Glomerular endothelial cell (primary cell): ENCODE measurements around the gene PRF1. TPM values are rescaled to one million over a fixed set of nuclear protein-coding genes. Genes with fewer than 3 reads are reported as not detected.

ENCODE experiments used
- DNase-seq: peaks from one replicate; pipeline ENCODE4 v3.0.0-alpha.2; 2011; ENCODE audit warnings: low read depth, low spot score; ENCODE audit errors: extremely low read depth
- total RNA-seq: library from RNA; depleted of rRNA; stranded (reverse); fragments of >200 nt; gene quantifications from 2 replicates; pipeline ENCODE4 v1.2.3, GENCODE V29; 2015

PRF1 gene
- total RNA-seq, 1 donor from 2014 or later, result not detected

DNA sequence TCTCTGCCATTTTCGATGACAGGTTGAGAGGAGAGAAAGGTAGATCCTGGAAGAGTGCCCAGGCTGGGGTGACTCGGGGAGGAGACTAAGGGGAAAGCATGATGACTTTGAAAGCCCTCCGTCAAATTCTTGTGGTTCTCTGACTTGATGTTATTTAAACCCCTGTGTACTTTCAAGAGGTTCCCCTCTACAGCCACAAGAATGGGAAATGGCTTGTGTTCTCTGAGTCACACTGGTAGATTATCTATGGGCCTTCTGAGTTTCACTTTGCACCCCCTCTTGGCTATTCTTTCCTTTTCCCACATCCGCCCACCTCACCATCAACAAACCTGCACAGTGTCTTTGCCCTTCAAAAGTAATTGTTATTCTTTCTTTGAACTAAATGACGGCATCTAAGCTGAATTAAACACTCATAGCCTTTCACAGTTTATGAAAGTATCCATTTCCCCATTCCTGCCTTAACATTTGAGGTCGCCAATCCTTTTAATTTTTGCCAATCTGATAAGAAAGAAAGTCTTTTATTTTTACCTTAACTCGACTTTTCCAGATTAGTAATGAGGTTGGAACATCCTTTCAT lies 24.1 kb downstream of the PRF1 start:
- no peak for DNase-seq

DNA sequence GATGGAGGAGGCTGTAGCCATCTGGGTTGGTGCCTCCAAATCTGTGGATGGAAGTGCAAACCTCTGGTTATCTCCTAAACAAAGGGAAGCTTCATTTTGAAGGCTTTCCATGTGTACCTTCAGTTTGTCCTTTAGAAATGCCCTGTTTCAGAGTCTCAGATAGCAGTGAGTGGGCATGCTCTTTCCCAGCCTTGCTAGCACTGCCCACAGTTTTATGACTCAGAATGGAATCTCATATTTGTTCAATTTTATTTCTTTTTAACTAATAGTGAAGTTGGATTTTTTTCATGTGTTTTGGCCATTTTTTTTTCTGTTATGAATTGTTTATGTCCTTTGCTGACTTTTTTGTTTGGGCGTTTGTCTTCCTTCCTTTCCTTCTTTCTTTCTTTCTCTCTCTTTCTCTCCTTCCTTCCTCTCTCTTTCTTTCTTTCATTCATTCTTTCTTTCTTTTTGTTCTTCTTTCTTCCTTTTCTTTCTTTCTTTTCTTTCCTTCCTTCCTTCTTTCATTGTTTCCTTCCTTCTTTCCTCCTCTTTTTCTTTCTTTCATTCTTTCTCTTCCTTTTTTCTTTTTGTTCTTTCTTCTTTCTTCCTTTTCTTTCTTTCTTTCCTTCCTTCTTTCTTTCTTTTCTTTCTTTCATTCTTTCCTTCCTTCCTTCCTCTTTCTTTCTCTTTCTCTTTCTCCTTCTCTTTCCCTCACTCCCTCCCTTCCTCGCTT lies 25.6 kb downstream of the PRF1 start:
- DNase-seq, result no peak

DNA sequence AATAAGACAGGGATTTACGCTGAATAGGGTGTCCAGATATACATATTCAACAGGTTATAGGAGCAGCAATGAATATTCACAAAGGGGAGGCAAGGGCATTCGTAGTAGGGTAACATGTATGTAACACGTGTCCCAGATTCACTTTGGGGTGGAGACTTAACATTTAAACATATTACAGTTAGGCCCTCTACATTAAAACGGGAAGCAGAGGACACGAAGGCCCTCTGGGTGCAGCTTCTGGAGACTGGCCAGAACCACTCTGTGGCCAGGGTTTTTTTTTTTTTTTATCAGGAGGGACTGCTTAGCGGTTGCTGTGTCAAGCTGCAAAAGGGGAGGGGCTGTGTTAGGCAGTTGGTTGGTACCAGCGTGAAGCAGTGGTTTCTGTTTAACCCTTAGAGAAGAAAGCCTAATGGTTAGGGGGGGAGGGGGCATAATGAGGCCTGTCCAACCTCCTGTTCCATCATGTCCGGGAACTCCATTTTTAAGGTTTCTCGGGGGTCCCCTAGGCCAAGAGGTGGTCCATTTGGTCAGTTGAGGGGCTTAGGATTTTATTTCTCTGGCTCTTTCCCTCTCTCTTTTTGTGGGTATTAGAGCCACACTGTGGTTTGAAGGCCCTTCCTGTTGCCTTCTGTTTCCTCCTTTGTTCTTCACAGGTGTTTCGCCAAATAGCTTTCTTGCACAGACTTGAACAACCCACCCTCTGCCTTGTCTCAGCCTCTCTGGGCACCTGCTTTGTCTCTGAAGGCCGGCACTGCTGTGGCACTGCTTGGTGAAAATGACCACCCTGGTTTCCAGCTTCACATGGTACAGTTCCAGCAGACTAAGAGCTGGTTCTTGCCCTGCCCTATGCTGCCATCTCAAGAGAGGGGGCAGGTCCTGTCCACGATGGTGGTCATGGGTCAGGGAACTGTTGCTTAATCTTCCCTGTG lies 26.4 kb downstream of the PRF1 start:
- no peak for DNase-seq

DNA sequence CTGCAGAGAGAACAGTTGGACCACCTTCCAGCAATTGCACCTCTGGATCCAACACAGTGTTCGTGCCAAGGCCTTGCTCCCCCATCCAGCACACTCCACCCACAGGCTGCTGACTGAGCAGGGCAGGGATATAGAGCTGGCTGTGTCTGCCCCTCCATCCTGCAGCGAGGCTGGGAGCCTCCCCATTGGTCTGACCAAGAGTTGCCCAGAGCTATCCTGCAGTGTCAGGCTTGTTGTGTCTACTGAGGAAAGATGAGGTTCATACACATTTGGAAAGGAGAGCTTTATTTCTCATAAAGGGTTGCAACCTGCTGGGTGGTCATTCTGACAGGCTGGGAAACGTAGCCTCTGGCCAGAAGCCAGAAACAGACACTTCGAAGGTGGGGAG lies 27.1 kb downstream of the PRF1 start:
- DNase-seq, result no peak

DNA sequence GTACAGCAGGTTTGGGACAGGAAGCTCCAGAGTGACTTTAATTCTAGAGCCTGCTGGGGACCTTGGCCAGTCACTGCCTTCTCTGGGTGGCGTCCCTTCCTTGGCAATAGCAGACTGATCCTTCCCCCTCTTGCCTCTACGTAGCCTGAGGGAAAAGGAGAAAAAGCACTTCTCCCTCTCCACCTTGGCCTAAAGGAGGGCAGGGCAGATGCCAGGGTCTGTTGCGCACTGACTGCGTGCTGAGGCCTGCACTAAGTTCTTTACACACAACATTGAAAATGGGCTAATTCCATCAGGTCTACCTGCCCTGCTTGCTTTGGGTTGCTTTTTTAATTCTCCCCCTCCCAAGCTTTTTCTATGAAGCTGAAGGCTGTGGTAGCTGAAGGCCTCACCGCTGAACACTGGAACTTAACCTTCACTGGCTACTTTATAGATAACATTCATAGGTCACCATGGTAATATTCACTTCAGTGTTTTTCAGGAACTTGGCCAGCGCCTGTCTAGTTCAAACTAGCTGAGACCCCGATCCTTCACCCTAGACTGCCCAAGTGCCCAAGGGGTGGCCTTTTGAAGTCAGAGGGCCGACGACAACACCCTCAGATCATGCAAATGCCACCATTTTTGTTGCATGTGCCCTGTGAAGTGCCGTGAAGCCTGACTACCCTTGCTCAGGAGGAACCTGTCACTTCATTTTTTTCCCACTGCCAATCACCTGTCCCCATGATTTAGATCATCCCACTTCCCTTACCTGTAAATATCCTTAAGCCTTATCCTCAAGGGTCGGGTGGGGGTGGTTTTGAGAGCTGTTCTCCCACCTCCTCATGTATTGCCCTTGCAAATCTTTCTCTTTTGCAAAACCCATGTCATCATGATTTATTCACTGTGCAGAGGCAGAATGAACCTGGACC lies 28.7 kb downstream of the PRF1 start:
- no peak for DNase-seq

DNA sequence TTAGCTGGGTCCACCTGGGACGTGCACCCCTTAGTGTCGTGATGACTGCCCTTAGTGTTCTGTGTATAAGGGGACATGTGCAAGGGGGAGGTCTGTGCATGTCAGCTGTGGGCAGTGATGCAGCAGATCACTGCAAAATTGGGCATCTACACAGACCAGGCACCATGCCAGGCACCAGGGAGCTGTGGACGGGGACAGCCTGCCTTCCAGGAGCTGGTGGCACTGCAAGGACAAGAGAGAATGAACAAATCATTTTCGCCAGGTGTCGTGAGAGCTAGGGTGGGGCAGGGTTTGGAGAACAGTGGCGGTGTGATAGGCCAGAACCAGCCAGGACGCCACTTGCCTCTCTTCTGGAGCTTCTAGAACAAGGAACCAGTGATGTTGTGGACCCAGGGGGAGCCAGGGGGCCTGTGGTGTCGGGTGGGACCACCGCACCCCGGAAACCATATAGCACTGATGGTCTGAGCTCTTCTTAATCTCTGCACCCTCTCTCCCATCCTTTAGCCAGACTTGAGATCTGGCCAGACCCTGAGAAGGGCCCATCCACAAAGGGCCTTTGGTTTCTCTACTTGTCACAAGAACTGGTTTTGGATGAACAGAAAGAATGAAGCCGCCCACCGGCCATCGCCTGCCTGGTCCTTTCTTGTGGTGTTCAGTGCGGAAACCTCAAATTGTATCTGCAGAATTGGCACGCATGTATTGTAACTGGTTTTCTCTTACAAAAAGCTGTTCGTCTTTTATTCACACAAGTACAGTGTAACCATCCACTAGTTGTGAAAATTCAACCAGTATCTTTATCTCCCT lies 30.7 kb downstream of the PRF1 start:
- no peak for DNase-seq

DNA sequence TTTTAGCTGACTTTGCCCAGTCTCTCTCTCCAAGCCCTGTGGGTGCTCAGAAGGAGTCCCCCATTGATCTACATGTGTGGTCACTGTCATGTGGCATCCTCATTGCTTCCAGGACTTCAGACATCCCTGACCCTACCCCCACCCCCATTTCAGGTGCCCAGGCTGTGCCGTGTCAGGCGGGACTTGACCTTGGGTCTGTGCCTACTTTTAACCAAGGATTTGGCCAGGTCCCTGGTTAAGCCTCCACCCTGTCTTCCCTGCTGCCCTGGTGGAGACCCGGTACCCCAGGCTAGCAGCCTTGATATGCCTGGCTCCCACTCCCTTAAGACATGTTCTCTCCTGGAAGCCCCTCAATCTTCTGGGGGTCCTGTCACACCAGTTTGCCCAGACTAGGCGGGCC lies 31.3 kb downstream of the PRF1 start:
- no peak for DNase-seq

DNA sequence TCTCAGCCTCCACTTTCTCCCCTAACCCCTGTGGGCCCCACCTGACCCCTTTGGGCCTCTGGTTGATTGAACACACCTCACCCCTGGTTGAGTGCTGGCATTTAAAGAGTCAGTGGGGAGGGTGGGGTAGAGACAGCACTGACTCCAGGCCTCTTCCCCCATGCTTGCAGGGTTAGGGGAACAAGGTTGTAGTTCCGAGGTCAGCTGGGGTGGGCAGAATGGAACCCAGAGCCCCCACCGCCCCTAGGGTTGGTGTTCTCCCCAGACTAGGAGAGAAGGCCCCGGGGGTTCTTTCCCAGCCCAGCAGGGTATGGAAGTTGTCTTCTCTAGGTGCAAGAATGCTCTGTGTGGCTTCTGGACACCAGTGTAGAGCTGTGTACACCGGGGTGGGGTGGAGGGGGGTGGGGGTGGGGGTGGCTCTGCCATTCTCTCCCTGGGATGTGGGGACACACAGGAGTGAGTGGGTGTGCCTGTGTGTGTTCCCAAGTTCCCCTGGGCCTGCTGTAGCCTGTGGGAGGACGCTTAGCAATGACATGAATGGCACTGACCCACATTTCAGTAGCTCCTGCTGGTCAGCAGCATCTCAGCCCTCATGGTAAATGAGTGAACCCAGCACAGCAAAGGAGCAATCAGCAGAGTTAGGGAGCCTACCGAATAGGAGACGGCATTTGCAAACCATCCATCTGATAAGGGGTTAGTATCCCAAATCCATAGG lies 33.6 kb downstream of the PRF1 start:
- no peak for DNase-seq

DNA sequence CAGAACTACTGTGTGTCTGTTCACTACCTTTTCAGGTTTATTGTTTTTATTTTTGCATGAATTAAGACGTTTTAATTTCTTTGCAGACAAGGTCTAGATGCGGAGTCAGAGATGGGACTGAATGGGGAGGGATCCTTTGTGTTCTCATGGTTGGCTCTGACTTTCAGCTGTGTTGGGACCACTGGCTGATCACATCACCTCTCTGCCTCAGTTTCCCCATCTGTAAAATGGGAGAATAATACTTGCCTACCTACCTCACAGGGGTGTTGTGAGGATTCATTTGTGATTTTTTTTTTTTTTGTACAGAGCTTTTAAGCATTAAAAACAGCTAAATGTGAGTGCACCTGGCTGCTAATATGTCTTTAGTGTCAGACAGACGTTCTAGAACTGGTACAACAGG lies 34.4 kb downstream of the PRF1 start:
- no peak for DNase-seq

DNA sequence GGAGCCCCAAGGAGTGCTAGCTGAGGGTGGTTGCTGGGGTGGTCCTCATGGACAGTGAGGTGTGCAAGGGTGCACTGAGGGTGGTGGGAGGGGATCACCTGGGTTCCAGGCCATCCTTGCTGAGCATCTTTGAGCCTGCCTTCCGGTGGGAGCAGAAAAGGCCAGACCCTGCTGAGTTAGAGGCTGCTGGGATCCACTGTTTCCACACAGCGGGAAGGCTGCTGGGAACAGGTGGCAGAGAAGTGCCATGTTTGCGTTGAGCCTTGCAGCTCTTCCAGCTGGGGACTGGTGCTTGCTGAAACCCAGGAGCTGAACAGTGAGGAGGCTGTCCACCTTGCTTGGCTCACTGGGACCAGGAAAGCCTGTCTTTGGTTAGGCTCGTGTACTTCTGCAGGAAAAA lies 34.9 kb downstream of the PRF1 start:
- DNase-seq, result no peak

DNA sequence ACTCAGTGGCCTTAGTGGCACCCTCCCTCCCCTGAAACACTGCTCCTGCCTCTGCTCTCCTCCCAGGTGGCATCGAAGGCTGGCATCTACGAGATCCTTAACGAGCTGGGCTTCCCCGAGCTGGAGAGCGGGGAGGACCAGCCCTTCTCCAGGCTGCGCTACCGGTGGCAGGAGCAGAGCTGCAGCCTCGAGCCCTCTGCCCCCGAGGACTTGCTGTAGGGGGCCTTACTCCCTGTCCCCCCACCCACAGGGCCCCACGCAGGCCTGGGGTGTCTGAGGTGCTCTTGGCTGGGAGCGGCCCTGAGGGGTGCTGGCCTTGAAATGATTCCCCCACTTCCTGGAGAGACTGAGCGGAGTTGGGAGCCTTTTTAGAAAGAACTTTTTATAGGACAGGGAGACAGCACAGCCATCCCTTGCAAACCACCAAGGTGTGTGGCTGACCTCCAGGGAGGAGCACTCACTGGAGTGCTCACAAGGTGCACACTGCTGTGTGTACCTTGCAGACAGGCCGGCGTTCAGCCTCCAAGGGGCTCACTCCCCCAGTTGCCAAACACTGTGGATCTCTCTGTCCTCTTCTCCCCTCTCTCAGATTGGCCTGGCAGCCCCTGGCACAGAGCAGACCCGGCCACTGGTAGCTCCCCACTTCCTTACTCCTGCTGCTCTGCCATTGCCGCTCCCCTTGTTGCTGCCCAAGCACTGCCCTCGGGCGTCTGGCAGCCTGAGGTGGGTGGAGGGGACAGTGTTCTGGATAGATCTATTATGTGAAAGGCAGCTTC lies 35.8 kb downstream of the PRF1 start:
- no peak for DNase-seq

DNA sequence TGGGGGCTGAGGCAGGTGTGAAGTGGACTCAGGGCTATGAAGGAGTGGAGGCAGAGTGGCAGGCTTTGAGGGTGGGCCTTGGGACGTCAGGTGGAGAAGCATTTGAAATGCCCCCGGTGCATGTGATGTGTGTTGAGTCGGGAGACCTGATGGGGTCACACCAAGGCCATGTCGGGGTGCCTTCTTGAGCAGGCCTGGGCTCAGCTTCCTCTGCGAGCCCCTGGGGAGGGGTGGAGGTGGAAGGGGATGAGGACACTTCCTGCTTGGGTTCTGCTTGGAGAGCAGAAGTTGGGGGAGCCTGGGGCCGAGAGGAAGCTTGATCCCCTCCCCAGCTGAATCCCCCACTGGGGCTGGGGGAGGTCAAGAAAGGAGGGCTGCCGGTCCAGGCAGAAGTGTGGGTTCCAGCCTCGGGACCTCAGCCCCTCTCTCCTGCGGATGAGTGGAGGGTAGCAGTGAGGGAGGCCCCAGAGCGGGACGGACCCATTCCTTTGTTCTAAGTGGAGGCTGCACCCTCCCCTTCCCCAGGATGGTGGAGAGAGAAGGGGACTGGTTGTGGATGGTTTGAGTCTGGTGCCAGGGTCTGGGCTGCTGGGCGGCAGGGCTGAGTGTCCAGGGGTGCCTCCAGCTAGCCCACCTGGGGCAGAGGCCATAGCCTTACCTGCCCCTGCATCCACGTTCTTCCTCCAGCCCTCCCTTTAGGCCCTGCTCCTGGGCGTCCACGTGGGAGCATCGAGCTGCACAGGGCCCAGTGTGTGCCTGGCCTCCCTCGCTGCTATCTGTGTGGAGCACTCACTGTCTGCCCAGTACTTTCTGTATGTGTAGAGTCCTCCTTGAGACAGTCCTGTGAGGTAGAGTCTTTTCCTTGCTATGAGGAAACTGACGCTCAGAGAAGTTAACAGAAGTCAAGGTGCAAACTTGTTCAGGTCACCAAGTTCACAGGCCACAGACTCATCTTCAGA lies 36.7 kb downstream of the PRF1 start:
- no peak for DNase-seq

DNA sequence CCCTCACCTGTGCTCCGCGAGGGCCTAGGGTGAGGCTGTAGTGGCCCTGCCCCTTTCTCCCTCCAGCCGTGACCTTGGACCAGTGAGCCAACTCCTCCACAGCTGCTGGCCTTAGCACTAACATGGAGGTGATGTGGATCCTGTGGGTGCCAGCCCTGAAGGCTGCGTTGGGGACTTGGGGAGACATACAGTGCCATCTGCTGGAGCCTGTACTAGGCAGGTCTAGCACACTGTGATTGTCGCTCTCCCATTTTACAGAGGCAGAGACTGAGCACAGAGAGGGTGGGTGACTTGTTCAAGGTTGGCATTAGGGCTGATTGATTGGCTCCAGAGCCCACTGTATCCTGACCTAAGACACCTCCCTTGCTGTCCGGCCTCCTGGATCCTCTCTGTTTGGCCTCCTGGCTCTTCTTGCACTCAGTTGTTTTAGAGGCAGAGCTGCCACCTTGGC lies 37.6 kb downstream of the PRF1 start:
- DNase-seq, result no peak

DNA sequence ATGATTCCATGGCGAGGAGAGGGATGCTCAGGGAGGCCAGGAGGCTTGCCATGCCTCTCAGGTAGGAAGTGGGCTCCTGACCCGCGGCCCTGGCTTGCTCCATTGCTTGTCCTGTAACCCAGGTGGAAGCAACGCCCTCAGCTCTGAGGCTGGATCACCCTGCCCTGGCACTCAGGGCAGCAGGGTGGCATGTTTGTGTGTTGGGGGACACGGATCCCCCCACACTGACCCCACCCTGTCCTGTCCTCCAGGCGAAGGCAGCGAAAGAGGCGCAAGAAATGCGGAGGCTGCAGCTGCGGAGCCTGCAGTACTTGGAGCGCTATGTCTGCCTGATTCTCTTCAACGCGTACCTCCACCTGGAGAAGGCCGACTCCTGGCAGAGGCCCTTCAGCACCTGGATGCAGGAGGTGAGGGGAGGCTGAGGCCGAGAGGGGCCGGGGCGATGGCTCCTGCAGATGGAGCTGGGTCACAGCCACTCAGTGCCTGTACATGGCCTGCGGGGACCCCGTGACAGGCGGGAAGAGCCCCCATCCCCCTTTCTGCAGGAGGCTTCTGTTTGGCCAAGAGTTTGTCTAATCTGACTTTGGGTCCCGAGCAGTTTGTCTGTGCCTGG lies 38.3 kb downstream of the PRF1 start:
- DNase-seq, result no peak

DNA sequence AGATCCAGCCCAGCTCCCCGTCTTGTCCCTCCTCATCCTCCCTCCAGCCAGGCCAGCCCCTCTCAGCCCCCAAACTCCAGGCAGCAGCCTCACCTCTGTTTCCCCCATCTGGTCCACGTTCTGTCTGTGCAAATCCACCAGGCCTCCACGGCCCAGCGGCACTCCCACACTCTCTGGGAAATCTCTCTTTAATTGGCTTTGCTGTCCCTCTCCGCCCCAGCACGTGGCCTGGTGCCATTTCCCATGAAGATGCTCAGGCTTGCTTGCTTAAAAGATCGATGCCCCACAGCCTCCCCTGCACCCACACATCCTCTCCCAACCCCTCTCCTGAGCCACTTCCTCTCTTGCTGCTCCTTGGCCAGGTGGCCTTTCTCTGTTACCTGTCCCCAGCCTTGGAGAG lies 39.3 kb downstream of the PRF1 start:
- DNase-seq, result no peak

DNA sequence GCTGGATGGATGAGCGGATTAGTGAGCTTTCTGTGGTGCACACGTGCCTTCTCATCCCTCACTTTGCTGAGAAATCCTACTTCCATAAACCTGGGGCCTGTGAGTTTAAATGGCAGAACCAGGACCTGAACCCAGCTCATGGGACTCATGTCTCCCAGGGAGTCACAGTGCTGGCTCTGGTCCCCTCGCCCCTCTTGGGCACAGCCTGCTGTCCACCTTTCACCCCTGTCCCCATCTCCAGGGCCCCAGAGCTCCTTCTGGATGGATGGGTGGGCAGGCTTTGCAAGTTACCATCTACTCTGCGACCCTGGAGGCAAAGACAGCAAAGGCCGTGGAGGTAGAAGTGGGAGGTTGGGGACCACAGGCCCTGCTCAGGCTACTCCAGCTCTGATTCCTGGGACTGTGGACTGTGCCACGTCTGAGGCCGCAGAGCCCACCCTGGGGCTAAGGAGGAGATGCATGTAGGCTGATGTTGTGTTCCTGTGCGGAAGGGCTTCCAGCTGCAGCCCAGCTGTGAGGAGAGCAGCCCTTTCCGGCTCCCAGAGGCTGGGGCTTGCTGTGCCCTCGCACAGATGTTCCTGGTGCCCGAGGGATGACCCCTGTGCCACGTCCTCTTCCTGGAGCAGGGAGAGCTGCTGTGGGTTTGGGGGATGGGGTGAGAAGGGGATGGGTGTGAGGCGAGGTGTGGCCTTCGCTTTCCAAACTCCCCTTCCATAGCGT lies 40.3 kb downstream of the PRF1 start:
- no peak for DNase-seq
